HCT116 (cell line): Measurements from ENCODE around the gene AKAP9. TPM values are rescaled to one million over a fixed set of nuclear protein-coding genes. Genes with fewer than 3 reads are reported as not detected.

Experiments used
- ATAC-seq: fragments of 200-7000 bp; cut with Tn5 transposase; 2 replicates; pipeline ENCODE4 v1.9.1; 2020; ENCODE audit warnings: mild to moderate bottlenecking, moderate library complexity
- BruUV-seq: library from RNA; stranded (reverse); fragments of 400-500 nt; replicated peaks from 2 replicates; lab custom pipeline; 2021; lab: Mats Ljungman, UMichigan
- CTCF ChIA-PET: fragments of 300-600 bp; sonication (Branson Sonifier 250); formaldehyde crosslinking; loops from one replicate; lab custom pipeline; 2021; ENCODE audit warnings: antibody characterized with exemption; lab: Charles Lee
- POLR2A ChIA-PET: fragments of 300-600, 350-600 bp; sonication (Branson Sonifier 250); formaldehyde crosslinking; loops from one replicate; lab custom pipeline; 2021; ENCODE audit warnings: antibody characterized with exemption; lab: Charles Lee
- RAD21 ChIA-PET, 2 experiments: fragments of 300-600 bp; sonication (Branson Sonifier 250); formaldehyde crosslinking; loops; one replicate each; lab custom pipeline; 2023; ENCODE audit warnings: low total read pairs in 2 of 2; ENCODE audit not compliant: uncharacterized antibody in 2 of 2, unreplicated experiment in 2 of 2, low non-redundant PET in 1 of 2; lab: Charles Lee
- DNase-seq: peaks from one replicate; pipeline ENCODE4 v3.0.0-alpha.2; 2010; ENCODE audit warnings: low read depth, low spot score
- H2AFZ ChIP-seq: fragments of 200-600 bp; shearing (Covaris generic), sonication (generic); 2 replicates; pipeline ENCODE4 v1.6.1; 2017; ENCODE audit warnings: low read depth, mixed run types, mixed read lengths, antibody characterized with exemption, low read length; ENCODE audit not compliant: poor library complexity, severe bottlenecking
- H3K27ac ChIP-seq: 2 replicates; pipeline ENCODE4 v1.5.1; 2012; ENCODE audit warnings: low read depth, low read length
- H3K27me3 ChIP-seq: fragments of 200-600 bp; sonication (generic); 2 replicates; pipeline ENCODE4 v1.6.1; 2016; ENCODE audit warnings: mixed run types, low read length, mixed read lengths; ENCODE audit not compliant: insufficient read depth
- H3K36me3 ChIP-seq, 2 experiments: fragments of 200-500 bp in 1 of 2; fragments of 200-600 bp in 1 of 2; sonication (Bioruptor generic) in 1 of 2; sonication (generic) in 1 of 2; 2 replicates each; pipeline versions ENCODE4 v1.5.1 to v1.6.1; 2014 to 2016; ENCODE audit warnings: low read length in 2 of 2, inconsistent platforms in 1 of 2, mixed read lengths in 1 of 2, mixed run types in 1 of 2; ENCODE audit not compliant: insufficient read depth in 2 of 2, control insufficient read depth in 1 of 2
- H3K4me1 ChIP-seq, 2 experiments: fragments of 200-600 bp in 1 of 2; sonication (generic) in 1 of 2; 2 replicates each; pipeline versions ENCODE4 v1.5.1 to v1.6.1; 2012 to 2017; ENCODE audit warnings: low read length in 2 of 2, inconsistent platforms in 1 of 2, mild to moderate bottlenecking in 1 of 2, mixed read lengths in 1 of 2, mixed run types in 1 of 2, moderate library complexity in 1 of 2; ENCODE audit not compliant: insufficient read depth in 2 of 2, control insufficient read depth in 1 of 2
- H3K4me2 ChIP-seq: fragments of 200-600 bp; sonication (generic); 2 replicates; pipeline ENCODE4 v1.6.1; 2017; ENCODE audit warnings: mixed run types, low read length, mixed read lengths
- H3K4me3 ChIP-seq, 2 experiments: fragments of 200-600 bp in 1 of 2; sonication (generic) in 1 of 2; replicated peaks in 1 of 2; 2 replicates each; pipeline ENCODE4 v1.5.1; 2011 to 2016; ENCODE audit warnings: low read length in 2 of 2, control low read depth in 1 of 2, low read depth in 1 of 2, mild to moderate bottlenecking in 1 of 2, mixed read lengths in 1 of 2, mixed run types in 1 of 2
- H3K79me2 ChIP-seq: fragments of 200-600 bp; sonication (generic); 2 replicates; pipeline ENCODE4 v1.6.1; 2017; ENCODE audit warnings: mild to moderate bottlenecking, mixed run types, low read length, moderate library complexity, mixed read lengths; ENCODE audit not compliant: insufficient read depth
- H3K9ac ChIP-seq: fragments of 200-600 bp; sonication (generic); 2 replicates; pipeline ENCODE4 v1.6.1; 2016; ENCODE audit warnings: low read length, mixed read lengths
- H3K9me2 ChIP-seq: fragments of 200-600 bp; sonication (generic), shearing (Covaris generic); 2 replicates; pipeline ENCODE4 v1.6.1; 2017; ENCODE audit warnings: mixed run types, mild to moderate bottlenecking, moderate library complexity; ENCODE audit not compliant: insufficient read depth
- H3K9me3 ChIP-seq, 2 experiments: fragments of 200-500 bp in 1 of 2; fragments of 200-600 bp in 1 of 2; sonication (Bioruptor generic) in 1 of 2; sonication (generic) in 1 of 2; 2 replicates each; pipeline ENCODE4 v1.6.1; 2014 to 2017; ENCODE audit warnings: low read length in 2 of 2, mixed read lengths in 2 of 2, inconsistent platforms in 1 of 2, low read depth in 1 of 2, mild to moderate bottlenecking in 1 of 2, mixed run types in 1 of 2, moderate library complexity in 1 of 2; ENCODE audit not compliant: control insufficient read depth in 1 of 2, insufficient read depth in 1 of 2
- H4K20me1 ChIP-seq: fragments of 200-600 bp; sonication (generic), shearing (Covaris generic); 2 replicates; pipeline ENCODE4 v1.6.1; 2017; ENCODE audit warnings: mixed run types, mild to moderate bottlenecking, moderate library complexity; ENCODE audit not compliant: insufficient read depth
- CBX3 ChIP-seq: IDR thresholded peaks from 2 replicates; pipeline ENCODE4 v1.6.1; 2012; ENCODE audit warnings: low read depth
- EGR1 ChIP-seq: IDR thresholded peaks from 2 replicates; pipeline ENCODE4 v1.6.1; 2012; ENCODE audit warnings: low read depth
- EZH2 ChIP-seq: fragments of 200-600 bp; sonication (generic); IDR thresholded peaks from 2 replicates; pipeline ENCODE4 v1.6.1; 2017; ENCODE audit warnings: antibody characterized with exemption, mixed run types
- JUND ChIP-seq: IDR thresholded peaks from 2 replicates; pipeline ENCODE4 v1.6.1; 2012
- POLR2A ChIP-seq: IDR thresholded peaks from 2 replicates; pipeline ENCODE4 v1.7.0; 2011; ENCODE audit warnings: borderline replicate concordance; ENCODE audit not compliant: insufficient read depth, insufficient read length; ENCODE audit errors: extremely low read depth
- RAD21 ChIP-seq: IDR thresholded peaks from 2 replicates; pipeline ENCODE4 v1.6.1; 2012; ENCODE audit warnings: low read depth, mild to moderate bottlenecking
- SIN3A ChIP-seq: IDR thresholded peaks from 2 replicates; pipeline ENCODE4 v1.6.1; 2012; ENCODE audit warnings: low read depth
- TCF7L2 ChIP-seq: IDR thresholded peaks from 2 replicates; pipeline ENCODE4 v1.7.0; 2011; ENCODE audit warnings: borderline replicate concordance, inconsistent platforms; ENCODE audit not compliant: insufficient read depth, insufficient read length; ENCODE audit errors: extremely low read depth
- ZBTB33 ChIP-seq: IDR thresholded peaks from 2 replicates; pipeline ENCODE4 v1.6.1; 2011; ENCODE audit warnings: mild to moderate bottlenecking, low read length, moderate library complexity; ENCODE audit not compliant: insufficient replicate concordance; ENCODE audit errors: extremely low read depth
- intact Hi-C: fragments of 100-400 bp; cut with micrococcal nuclease; formaldehyde crosslinking; loops from 2 replicates; pipeline ENCODE4 v1.10.0; 2022
- total RNA-seq: library from RNA; stranded (reverse); gene quantifications from one replicate; pipeline ENCODE4 v1.2.1, GENCODE V29; 2021; ENCODE audit not compliant: unreplicated experiment
- TF ChIP-seq, protein P1 (sequence below): IDR thresholded peaks from 2 replicates; pipeline ENCODE4 v1.6.1; 2012; ENCODE audit warnings: low read depth
- TF ChIP-seq, protein P2 (sequence below): IDR thresholded peaks from 2 replicates; pipeline ENCODE4 v1.6.1; 2012

AKAP9 gene
- total RNA-seq, 1 experiment from 2014 or later = 32.6 TPM

- no peak for TF ChIP-seq ZBTB33
- no peak for TF ChIP-seq SIN3A
- no peak for TF ChIP-seq EGR1
- TF ChIP-seq JUND = no peak
Measured at GRCh38 chr7:92131093-92131492, 190.4 kb downstream of the AKAP9 start (continued).

DNA sequence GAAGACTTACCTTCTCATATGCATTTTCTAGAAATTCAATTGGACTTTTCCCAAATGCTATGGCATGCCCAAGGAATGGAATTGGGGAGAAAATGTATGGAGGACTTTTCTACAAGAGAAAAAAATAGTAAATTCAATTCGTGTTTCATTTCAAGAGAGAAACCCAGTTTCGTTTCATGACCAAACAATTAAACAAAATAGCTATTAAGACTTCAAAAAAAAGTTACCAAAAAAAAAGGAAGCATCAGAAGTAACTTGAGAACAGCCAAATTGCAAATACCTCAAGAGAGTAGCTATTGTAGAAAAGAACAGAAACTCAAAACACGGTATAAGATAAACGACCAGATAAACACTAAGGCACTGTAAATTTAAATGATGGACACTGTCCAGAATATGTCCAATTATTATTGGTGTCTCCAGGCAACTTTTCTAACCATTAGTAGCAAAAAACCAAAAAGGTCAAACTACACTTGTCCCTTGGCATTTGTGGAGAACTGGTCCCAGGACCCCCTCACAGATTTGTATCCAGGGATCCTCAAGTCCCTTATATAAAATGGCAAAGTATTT, 191.2 kb downstream of the AKAP9 start:
- TF ChIP-seq POLR2A (no peak), CBX3 (no peak), EZH2 (no peak), EGR1 (no peak), TCF7L2 (no peak), RAD21 (no peak)
- TF ChIP-seq, protein P1, sequence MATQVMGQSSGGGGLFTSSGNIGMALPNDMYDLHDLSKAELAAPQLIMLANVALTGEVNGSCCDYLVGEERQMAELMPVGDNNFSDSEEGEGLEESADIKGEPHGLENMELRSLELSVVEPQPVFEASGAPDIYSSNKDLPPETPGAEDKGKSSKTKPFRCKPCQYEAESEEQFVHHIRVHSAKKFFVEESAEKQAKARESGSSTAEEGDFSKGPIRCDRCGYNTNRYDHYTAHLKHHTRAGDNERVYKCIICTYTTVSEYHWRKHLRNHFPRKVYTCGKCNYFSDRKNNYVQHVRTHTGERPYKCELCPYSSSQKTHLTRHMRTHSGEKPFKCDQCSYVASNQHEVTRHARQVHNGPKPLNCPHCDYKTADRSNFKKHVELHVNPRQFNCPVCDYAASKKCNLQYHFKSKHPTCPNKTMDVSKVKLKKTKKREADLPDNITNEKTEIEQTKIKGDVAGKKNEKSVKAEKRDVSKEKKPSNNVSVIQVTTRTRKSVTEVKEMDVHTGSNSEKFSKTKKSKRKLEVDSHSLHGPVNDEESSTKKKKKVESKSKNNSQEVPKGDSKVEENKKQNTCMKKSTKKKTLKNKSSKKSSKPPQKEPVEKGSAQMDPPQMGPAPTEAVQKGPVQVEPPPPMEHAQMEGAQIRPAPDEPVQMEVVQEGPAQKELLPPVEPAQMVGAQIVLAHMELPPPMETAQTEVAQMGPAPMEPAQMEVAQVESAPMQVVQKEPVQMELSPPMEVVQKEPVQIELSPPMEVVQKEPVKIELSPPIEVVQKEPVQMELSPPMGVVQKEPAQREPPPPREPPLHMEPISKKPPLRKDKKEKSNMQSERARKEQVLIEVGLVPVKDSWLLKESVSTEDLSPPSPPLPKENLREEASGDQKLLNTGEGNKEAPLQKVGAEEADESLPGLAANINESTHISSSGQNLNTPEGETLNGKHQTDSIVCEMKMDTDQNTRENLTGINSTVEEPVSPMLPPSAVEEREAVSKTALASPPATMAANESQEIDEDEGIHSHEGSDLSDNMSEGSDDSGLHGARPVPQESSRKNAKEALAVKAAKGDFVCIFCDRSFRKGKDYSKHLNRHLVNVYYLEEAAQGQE = no peak
- TF ChIP-seq, protein P2, sequence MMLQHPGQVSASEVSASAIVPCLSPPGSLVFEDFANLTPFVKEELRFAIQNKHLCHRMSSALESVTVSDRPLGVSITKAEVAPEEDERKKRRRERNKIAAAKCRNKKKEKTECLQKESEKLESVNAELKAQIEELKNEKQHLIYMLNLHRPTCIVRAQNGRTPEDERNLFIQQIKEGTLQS = no peak
- ATAC-seq (no peak), DNase-seq (no peak)
- ChIA-PET RAD21 (no interaction called here), CTCF (interaction anchor here (1.1 kb wide), 1 partner anchor 292 kb away, joined by 3 read pairs; no protein-coding TSS in a partner anchor), POLR2A (no interaction called here)
- Histone ChIP-seq H3K27ac (no peak overlapping the region), H4K20me1 (no peaks in the 10 kb centered on the region; the same call in 1 of the 2 replicates), H3K9me2 (no peaks in the 10 kb centered on the region; the same call in 1 of the 2 replicates), H3K9me3 (no peaks in the 10 kb centered on the region), H3K36me3 (peaks cover 18 to 26% of the 10 kb centered on the region in 2 experiments), H2AFZ (no peak overlapping the region), H3K79me2 (peaks cover 54% of the 10 kb centered on the region), H3K27me3 (no peaks in the 10 kb centered on the region), H3K4me2 (no peak overlapping the region), H3K4me3 (no peak overlapping the region), H3K4me1 (peaks cover 5 to 24% of the 10 kb centered on the region in 2 experiments; a peak in 2 of 4 replicates), H3K9ac (no peak overlapping the region)
- intact Hi-C loops = no loop called here
- BruUV-seq = no TSS peak
